CD8-positive, alpha-beta memory T cell (primary cell): Measurements from ENCODE around the gene COASY. TPM values are rescaled to one million over a fixed set of nuclear protein-coding genes. Genes with fewer than 3 reads are reported as not detected.

Experiments
- CTCF ChIA-PET: fragments of 350-600 bp; sonication (Branson Sonifier 250); formaldehyde crosslinking; loops from one replicate; lab custom pipeline; 2021; ENCODE audit warnings: antibody characterized with exemption; lab: Charles Lee
- POLR2A ChIA-PET: fragments of 350-600 bp; sonication (Branson Sonifier 250); formaldehyde crosslinking; loops from one replicate; lab custom pipeline; 2021; ENCODE audit warnings: antibody characterized with exemption; lab: Charles Lee
- DNase-seq, 5 donors: peaks; one replicate each; pipeline versions ENCODE4 v3.0.0 to v3.0.0-alpha.2; 2020 to 2022; ENCODE audit warnings: mixed read lengths in 1 of 5
- H3K27ac ChIP-seq: one replicate; pipeline ENCODE4 v1.7.0; 2013; ENCODE audit warnings: low read depth, mild to moderate bottlenecking, low read length, moderate library complexity
- H3K27me3 ChIP-seq: 2 replicates; pipeline ENCODE4 v1.7.0; 2013; ENCODE audit warnings: low read length, mild to moderate bottlenecking; ENCODE audit not compliant: insufficient read depth, poor library complexity, severe bottlenecking
- H3K36me3 ChIP-seq: 2 replicates; pipeline ENCODE4 v1.7.0; 2013; ENCODE audit warnings: mild to moderate bottlenecking, low read length, moderate library complexity; ENCODE audit not compliant: insufficient read depth
- H3K4me1 ChIP-seq: 2 replicates; pipeline ENCODE4 v1.7.0; 2013; ENCODE audit warnings: mild to moderate bottlenecking, low read length, moderate library complexity; ENCODE audit not compliant: insufficient read depth
- H3K4me3 ChIP-seq: 2 replicates; pipeline ENCODE4 v1.7.0; 2013; ENCODE audit warnings: mild to moderate bottlenecking, low read length
- H3K9me3 ChIP-seq: 2 replicates; pipeline ENCODE4 v1.7.0; 2013; ENCODE audit warnings: mild to moderate bottlenecking, low read length
- H3K27ac Mint-ChIP-seq, 8 donors: one replicate each; pipeline ENCODE4 v1.8.0; 2020 to 2021; ENCODE audit warnings: mixed read lengths in 8 of 8, mild to moderate bottlenecking in 6 of 8, inconsistent platforms in 3 of 8, moderate library complexity in 3 of 8
- H3K27me3 Mint-ChIP-seq, 2 donors: one replicate each; pipeline ENCODE4 v1.8.0; 2020 to 2021; ENCODE audit warnings: mixed read lengths in 2 of 2, mild to moderate bottlenecking in 1 of 2, moderate library complexity in 1 of 2
- H3K36me3 Mint-ChIP-seq, 3 donors: one replicate each; pipeline ENCODE4 v1.8.0; 2020 to 2021; ENCODE audit warnings: mixed read lengths in 3 of 3, inconsistent platforms in 1 of 3, mild to moderate bottlenecking in 1 of 3
- H3K4me1 Mint-ChIP-seq, 3 donors: one replicate each; pipeline ENCODE4 v1.8.0; 2020 to 2021; ENCODE audit warnings: mixed read lengths in 3 of 3, inconsistent platforms in 1 of 3, mild to moderate bottlenecking in 1 of 3
- H3K4me3 Mint-ChIP-seq, 7 donors: one replicate each; pipeline ENCODE4 v1.8.0; 2020 to 2021; ENCODE audit warnings: mixed read lengths in 7 of 7, mild to moderate bottlenecking in 6 of 7, moderate library complexity in 4 of 7, inconsistent platforms in 2 of 7
- H3K9me3 Mint-ChIP-seq, 5 donors: one replicate each; pipeline ENCODE4 v1.8.0; 2020 to 2022; ENCODE audit warnings: mixed read lengths in 5 of 5, mild to moderate bottlenecking in 3 of 5, moderate library complexity in 2 of 5, inconsistent platforms in 1 of 5
- polyA plus RNA-seq: library from polyadenylated mRNA; unstranded; fragments of 300-500 nt; fragmentation: Illumina TruSeq; gene quantifications from one replicate; pipeline ENCODE4 v1.2.3, GENCODE V29; 2021
- total RNA-seq, 2 experiments: library from RNA; stranded (reverse); gene quantifications; one replicate each; pipeline ENCODE4 v1.2.3, GENCODE V29; 2021

COASY gene
- total and polyA plus RNA-seq, 3 experiments from 2014 or later: 65.6 to 107 (median 103) TPM

DNA sequence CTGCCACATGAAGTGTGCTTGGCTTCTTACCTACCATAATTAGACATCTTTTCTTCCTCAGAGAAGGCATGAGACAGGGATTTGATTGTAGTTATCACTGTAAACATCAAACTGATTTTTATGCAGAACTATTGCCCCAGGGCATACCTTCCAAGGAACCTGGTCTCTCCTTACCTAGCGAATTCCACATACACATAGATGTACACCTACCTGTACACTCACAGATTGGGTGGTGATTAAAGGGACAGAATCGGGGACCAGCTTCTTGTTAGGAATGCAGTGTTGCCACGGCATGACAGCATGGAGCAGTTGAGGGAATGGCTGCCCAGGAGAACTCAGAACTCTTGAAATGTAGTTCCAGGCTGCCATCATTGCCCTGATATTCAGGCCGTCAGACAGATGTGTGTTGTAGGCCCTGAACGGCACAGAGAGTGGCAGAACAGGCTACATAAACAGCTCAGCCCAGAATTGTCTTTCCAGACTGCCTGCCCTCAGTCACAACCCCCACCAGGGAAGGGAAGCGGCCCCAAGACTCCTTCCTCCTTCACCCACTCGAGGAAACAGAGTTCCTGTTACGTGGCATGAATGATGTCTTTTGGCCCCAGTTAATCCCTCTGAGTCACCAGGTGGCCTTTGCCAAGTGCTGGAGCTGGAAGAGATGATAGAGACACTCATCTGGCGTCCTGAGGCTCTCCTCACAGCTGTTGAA is 43.7 kb upstream of the COASY start:
- ChIA-PET CTCF (interaction anchor here (0.6 to 4.0 kb wide), 26 partner anchors 9 to 232 kb away, joined by 3 to 21 read pairs (median 5); partner anchors contain the start of gene CAVIN1), POLR2A (no interaction called here)
- H3K27me3 ChIP-seq: no peaks in the 10 kb centered on the region
- no peak overlapping the region for H3K4me3 Mint-ChIP-seq
- H3K36me3 ChIP-seq: no peaks in the 10 kb centered on the region
- peaks cover 0 to 2% of the 10 kb centered on the region in 2 donors for H3K27me3 Mint-ChIP-seq
- H3K27ac Mint-ChIP-seq: peak overlapping the region in 2 of 8 donors; percentile 15 to 24
- H3K4me1 Mint-ChIP-seq: peaks cover 2 to 7% (median 7%) of the 10 kb centered on the region in 3 donors
- peaks cover 4% of the 10 kb centered on the region for H3K4me1 ChIP-seq
- H3K9me3 ChIP-seq: no peaks in the 10 kb centered on the region
- peaks cover 0 to 1% (median 0%) of the 10 kb centered on the region in 3 donors for H3K36me3 Mint-ChIP-seq
- H3K9me3 Mint-ChIP-seq: no peaks in the 10 kb centered on the region
- H3K27ac ChIP-seq: peak overlapping the region; percentile 33
- H3K4me3 ChIP-seq: no peak overlapping the region
- DNase-seq: no peak

DNA sequence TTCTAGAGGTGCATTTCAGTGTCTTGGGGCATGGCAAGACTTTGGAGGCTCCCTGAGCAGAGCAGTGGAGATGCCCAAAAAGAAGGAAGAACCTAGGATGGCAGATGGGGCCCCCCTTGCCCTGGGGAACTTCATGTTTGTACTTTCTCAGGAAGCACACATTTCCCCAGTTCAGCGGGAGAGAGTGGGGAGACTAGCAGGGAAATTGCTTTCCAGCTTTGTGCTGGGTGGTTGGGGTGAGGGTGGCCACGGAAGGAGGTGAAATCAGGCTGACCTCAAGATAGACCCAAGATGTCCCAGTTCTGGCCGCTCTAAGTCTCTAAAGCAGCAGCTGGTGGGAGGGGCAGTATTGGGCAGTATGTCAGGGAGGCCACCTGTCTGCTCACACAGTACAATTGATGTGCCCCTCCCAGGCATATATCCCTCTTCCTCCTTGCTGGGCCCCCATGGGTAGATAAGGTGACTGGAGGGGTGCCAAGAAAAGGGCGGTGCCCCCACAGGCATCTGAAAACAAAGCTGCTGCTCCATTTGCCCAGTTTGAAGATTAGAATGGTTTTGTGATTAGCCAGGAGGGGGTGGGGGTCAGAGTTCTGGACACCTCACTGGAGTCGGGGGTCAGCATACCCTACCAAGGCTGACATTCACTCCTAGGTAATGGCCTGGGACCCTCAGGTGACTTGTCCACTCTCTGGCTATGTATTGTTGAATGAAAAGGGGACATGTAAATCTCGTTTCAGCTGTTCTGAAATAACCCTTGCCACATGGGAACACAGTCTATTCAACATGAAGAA is 43.0 kb upstream of the COASY start:
- CTCF ChIA-PET: interaction anchor here (0.8 to 4.0 kb wide), 15 partner anchors 8 to 202 kb away, joined by 3 to 21 read pairs (median 7); partner anchors contain the start of gene CAVIN1
- POLR2A ChIA-PET: no interaction called here
- Mint-ChIP-seq H3K27me3 (no peaks in the 10 kb centered on the region), H3K4me1 (peaks cover 2 to 7% (median 7%) of the 10 kb centered on the region in 3 donors), H3K4me3 (no peak overlapping the region), H3K27ac (peak overlapping the region in 1 of 8 donors; percentile 15), H3K9me3 (no peaks in the 10 kb centered on the region), H3K36me3 (peaks cover 0 to 1% (median 0%) of the 10 kb centered on the region in 3 donors)
- DNase-seq: no peak
- H3K9me3 ChIP-seq: no peaks in the 10 kb centered on the region
- no peaks in the 10 kb centered on the region for H3K36me3 ChIP-seq
- H3K27ac ChIP-seq: peak overlapping the region; percentile 33
- peaks cover 4% of the 10 kb centered on the region for H3K4me1 ChIP-seq
- H3K27me3 ChIP-seq: no peaks in the 10 kb centered on the region
- no peak overlapping the region for H3K4me3 ChIP-seq

DNA sequence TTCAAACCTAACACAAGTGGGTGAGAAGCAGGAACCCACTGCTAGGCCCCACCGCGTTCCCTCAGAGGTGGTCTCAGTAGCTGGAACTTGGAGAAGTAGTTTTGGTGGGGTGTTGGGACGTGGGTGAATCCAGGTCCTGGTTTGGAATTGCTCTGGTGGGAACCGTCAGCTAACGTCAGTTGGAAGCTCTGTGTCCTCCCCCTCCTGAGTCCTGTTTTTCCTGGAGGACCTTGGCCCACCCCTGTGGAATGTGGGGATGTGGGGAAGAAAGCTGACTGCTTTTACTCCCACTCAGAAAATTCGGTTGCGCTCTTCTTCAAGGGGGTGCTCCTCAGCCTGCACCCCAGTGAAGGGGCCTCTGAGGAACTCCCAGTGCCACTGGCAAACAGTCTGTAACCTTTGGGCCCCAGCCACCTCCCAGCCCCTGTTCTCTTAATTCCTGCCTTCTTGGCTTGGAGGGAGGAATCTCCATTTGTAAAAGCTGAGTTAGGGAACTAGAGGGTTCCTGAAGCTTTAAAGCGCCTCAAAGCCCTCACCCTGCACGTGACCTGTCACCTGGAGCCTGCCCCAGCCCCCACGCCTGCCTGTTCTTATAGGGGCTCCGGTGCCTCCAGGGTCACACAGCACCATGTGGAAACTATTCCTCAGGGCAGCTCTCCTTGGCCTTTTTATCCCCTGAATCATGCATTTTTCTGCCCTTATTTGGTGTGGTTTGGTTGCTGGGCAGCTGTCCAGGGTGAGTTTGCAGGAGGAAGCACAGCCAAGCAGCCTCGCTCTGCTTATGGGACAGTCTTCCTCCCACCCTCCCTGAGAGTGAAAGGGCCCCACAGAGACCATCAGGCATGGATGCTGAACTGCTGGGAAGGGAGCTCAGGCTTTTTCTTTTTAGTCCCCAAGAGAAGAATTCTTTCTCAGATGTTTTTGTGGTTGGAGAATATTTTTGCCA is 42.1 kb upstream of the COASY start:
- CTCF ChIA-PET: interaction anchor here (0.8 to 4.0 kb wide), 12 partner anchors 63 to 198 kb away, joined by 3 to 21 read pairs (median 4); partner anchors contain the start of gene CAVIN1
- Histone ChIP-seq H3K4me3 (no peak overlapping the region), H3K9me3 (no peaks in the 10 kb centered on the region), H3K27me3 (no peaks in the 10 kb centered on the region), H3K27ac (peak overlapping the region; percentile 33), H3K4me1 (peaks cover 4% of the 10 kb centered on the region), H3K36me3 (no peaks in the 10 kb centered on the region)
- Mint-ChIP-seq H3K27ac (no peak overlapping the region), H3K4me3 (no peak overlapping the region), H3K4me1 (peaks cover 4 to 16% (median 13%) of the 10 kb centered on the region in 3 donors), H3K27me3 (no peaks in the 10 kb centered on the region), H3K9me3 (no peaks in the 10 kb centered on the region), H3K36me3 (peaks cover 0 to 1% (median 0%) of the 10 kb centered on the region in 3 donors)
- POLR2A ChIA-PET: interaction anchor here (1.4 kb wide), 1 partner anchor 10 kb away, joined by 3 read pairs; no protein-coding TSS in a partner anchor
- DNase-seq: no peak

DNA sequence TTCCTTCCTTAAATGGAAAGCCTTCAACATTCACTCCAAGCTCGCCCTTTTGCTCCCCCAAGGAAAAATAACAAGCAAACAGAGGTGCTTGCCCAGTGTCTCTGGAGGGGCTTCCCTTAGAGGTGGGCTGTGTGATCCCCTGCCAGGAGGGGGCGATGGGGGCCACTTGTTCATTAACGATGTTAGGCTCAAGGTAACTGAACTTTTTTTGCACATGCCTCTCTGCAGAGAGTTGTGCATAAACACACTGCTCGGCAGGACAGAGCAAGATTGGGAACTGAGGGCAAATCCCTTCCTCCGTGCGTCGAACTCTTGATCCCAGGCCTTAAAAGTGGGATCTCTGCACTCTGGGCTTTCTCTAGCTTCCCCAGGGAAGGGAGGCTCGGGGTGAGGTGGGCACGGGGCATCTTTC is 41.4 kb upstream of the COASY start:
- CTCF ChIA-PET: interaction anchor here (0.8 to 4.0 kb wide), 9 partner anchors 64 to 199 kb away, joined by 3 to 21 read pairs (median 4); no protein-coding TSS in a partner anchor
- peaks cover 0 to 1% (median 0%) of the 10 kb centered on the region in 3 donors for H3K36me3 Mint-ChIP-seq

DNA sequence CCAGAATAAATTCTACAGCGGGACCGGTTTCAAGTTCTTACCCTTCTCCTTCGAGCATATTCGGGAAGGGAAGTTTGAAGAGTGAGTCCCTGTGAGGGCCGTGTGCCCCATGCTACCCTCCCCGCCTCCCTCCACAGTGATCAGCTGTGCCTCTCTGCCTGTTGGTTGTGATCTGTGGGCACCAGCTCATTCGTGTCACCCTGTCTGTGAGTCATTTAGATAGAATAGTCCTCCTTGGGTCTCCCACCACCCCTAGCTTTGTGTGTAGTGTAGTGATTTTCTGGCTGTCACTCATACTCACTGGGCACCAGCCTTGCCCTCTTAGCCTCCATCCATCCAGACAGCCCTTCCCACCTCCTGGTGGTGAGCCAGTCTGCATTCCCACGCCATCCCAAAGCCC is 40.9 kb upstream of the COASY start:
- Histone ChIP-seq H3K4me1 (peaks cover 4% of the 10 kb centered on the region), H3K27ac (no peak overlapping the region), H3K4me3 (no peak overlapping the region), H3K36me3 (no peaks in the 10 kb centered on the region), H3K27me3 (no peaks in the 10 kb centered on the region), H3K9me3 (no peaks in the 10 kb centered on the region)
- H3K4me1 Mint-ChIP-seq: peaks cover 6 to 20% (median 17%) of the 10 kb centered on the region in 3 donors
- DNase-seq: no peak
- ChIA-PET CTCF (interaction anchor here (0.8 to 4.0 kb wide), 6 partner anchors 86 to 199 kb away, joined by 3 to 21 read pairs (median 4); no protein-coding TSS in a partner anchor), POLR2A (interaction anchor here (1.4 kb wide), 1 partner anchor 9 kb away, joined by 3 read pairs; no protein-coding TSS in a partner anchor)
- no peak overlapping the region for H3K27ac Mint-ChIP-seq
- peaks cover 0 to 3% of the 10 kb centered on the region in 2 donors for H3K27me3 Mint-ChIP-seq
- H3K36me3 Mint-ChIP-seq: peaks cover 0 to 1% (median 0%) of the 10 kb centered on the region in 3 donors
- no peak overlapping the region for H3K4me3 Mint-ChIP-seq
- no peaks in the 10 kb centered on the region for H3K9me3 Mint-ChIP-seq

More for the DNA sequence above, 41.4 kb upstream of the COASY start:
- H3K27ac Mint-ChIP-seq: no peak overlapping the region
- no peak overlapping the region for H3K4me3 Mint-ChIP-seq
- no peaks in the 10 kb centered on the region for H3K9me3 Mint-ChIP-seq
- POLR2A ChIA-PET: interaction anchor here (1.4 kb wide), 1 partner anchor 10 kb away, joined by 3 read pairs; no protein-coding TSS in a partner anchor
- Histone ChIP-seq H3K27me3 (no peaks in the 10 kb centered on the region), H3K9me3 (no peaks in the 10 kb centered on the region), H3K4me3 (no peak overlapping the region), H3K4me1 (peaks cover 4% of the 10 kb centered on the region), H3K36me3 (no peaks in the 10 kb centered on the region), H3K27ac (no peak overlapping the region)
- H3K27me3 Mint-ChIP-seq: peaks cover 0 to 3% of the 10 kb centered on the region in 2 donors
- DNase-seq: peak in 1 of 5 donors; percentile 48
- H3K4me1 Mint-ChIP-seq: peaks cover 6 to 20% (median 17%) of the 10 kb centered on the region in 3 donors

DNA sequence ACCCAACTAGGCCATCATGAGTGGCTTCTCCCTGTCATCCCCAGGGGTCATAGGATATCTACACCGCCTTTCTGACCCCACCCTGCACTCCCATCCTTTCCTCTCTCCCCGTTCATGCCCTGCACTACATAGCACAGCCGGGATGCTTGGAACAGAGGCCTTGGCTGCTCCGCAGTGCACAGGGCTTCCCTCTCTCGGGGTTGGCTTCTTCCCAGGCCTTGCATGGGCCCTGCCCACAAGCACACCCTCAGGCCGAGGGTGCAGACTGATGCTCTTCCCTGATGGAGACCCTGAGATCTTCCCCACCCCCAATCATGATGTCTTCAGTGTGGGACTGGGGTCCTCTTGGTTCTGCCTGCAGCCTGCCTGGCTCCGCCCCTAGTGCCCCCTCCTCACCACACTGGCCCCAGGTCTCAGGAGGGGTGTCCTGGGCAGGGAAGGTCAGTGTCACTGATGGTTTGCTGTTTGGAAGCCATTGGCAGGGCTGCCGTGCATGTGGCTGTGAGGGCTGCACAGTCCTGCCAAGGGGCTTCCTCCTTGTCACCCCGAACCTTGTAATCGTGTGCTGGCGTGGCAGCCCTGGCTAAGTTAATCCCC is 40.2 kb upstream of the COASY start:
- DNase-seq: no peak
- Histone ChIP-seq H3K4me1 (peaks cover 4% of the 10 kb centered on the region), H3K4me3 (no peak overlapping the region), H3K9me3 (no peaks in the 10 kb centered on the region), H3K27me3 (no peaks in the 10 kb centered on the region), H3K36me3 (no peaks in the 10 kb centered on the region), H3K27ac (no peak overlapping the region)
- H3K27ac Mint-ChIP-seq: no peak overlapping the region
- H3K4me3 Mint-ChIP-seq: no peak overlapping the region
- CTCF ChIA-PET: interaction anchor here (0.8 to 2.3 kb wide), 2 partner anchors 93 to 116 kb away, joined by 3 to 7 read pairs; no protein-coding TSS in a partner anchor
- H3K4me1 Mint-ChIP-seq: peaks cover 6 to 20% (median 17%) of the 10 kb centered on the region in 3 donors
- POLR2A ChIA-PET: no interaction called here
- no peaks in the 10 kb centered on the region for H3K9me3 Mint-ChIP-seq
- peaks cover 0 to 1% (median 0%) of the 10 kb centered on the region in 3 donors for H3K36me3 Mint-ChIP-seq
- peaks cover 0 to 3% of the 10 kb centered on the region in 2 donors for H3K27me3 Mint-ChIP-seq
